ENCODE measurements around the gene MAPK10. TPM values are rescaled to one million over a fixed set of nuclear protein-coding genes. Genes with fewer than 3 reads are reported as not detected.

Gene MAPK10
- polyA plus RNA-seq, 1 donor = 3.3 TPM

DNA sequence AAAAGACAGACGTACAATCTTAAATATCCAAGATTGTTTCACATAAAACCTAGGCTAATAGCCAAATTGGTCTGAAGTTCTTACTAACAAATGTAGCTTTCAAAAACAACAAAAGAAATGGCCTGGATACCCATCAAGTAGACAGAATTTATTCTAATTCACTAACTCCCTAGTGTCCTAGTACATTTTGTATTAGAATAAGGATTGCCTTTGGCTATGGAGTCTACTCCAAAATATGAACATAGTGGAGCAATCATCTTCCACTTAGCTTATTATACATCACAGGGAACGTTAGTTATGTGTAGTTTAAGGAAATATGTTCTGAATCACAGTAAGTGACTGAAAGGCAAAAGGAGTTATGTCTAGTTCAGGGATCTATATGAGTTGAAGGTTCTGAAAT is 81.7 kb downstream of the MAPK10 start:
- DNase-seq (ENCODE audit: low read depth) = no peak

DNA sequence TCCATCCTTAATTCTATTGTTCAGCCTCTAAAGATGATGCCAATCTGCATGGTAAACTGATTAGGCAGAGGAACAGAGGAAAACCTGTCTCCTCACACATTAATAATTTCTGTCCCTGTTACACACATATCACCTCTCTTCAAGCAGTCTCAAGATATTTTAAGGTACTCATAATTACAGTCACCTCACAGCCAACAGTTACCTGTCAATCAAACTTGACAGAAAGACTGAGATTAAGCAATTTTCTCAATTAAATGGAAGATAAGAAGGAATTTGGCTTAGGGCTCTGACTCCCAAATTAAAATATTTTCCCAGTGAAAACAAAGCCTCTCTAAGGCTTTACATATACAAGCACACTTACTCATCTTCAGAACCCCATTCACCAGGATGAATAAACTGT is 85.2 kb downstream of the MAPK10 start:
- no peak for DNase-seq (ENCODE audit: low read depth)

DNA sequence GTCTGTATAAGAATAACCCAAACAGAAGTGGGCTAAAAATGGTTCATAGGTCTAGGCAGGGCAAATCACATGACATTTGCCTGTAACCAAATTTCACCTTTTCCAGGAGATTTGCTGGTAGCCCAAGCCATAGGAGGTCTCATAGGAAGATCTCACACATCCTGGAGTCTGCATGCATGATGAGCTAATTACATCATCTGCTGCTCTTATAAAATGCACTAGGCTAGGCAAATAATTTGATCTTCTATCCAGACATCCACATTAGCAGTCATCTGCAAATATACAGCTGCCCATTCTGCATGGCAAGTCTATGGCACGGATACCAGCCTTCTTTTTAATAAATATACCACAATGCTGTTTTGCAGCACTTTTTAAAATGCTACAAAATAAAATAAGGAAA is 87.2 kb downstream of the MAPK10 start:
- no peak for DNase-seq (ENCODE audit: low read depth)

DNA sequence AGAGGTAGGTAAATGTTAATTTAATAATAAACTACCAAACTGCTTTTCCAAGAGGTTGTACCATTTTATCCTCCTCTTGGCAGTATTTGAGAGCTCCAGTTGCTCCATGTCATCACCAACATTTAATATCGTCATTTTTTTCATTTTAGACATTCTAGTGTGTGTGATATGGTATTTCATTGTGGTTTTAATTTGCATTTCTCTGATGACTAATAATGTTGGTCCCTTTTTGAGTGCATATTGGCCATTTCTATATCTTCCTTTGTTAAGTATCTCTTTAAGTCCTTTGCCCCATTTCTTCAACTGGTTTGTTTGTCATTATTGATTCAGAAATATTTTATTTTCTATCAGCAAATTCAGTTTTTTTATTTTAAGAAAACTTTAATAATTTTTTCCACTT is 88.8 kb downstream of the MAPK10 start:
- DNase-seq (ENCODE audit: low read depth) = no peak

DNA sequence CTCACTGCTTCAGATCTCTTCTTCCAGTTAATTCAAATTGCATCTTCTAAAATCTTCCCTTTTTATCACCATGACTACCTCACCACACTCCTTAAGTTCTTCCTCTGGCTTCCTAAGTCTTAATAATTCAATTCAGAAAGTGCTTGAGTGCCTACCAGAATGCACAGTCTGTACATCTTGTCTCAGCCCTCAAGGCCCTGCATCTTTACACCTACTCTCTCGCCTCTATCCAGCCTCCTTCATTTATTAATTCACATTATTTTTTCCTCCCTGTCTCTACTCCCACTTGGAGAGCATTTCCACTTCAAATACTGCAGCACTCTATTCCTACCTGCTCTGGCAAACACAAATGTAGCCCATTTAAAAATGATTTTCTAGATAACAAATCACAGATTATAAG is 90.5 kb downstream of the MAPK10 start:
- no peak for DNase-seq (ENCODE audit: low read depth)

DNA sequence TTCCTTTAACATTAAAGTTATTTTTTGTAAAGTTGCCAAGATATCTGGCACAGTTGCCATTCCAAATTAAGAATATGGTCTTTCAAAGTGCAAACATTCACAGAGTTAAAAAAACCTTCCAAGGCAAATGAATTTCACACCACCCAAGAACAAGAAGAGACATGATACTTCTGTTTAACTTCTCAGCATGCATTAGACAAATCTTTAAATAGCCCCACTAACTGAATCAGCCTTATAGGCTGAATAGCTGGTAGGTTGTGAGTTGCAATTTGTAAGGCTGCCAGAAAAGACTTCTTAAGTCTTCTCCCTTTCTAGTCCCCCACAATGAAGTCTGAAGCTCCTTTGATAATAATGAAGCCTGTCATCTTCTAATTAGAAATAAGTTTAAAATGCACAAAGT is 95.6 kb downstream of the MAPK10 start:
- DNase-seq (ENCODE audit: low read depth) = no peak

DNA sequence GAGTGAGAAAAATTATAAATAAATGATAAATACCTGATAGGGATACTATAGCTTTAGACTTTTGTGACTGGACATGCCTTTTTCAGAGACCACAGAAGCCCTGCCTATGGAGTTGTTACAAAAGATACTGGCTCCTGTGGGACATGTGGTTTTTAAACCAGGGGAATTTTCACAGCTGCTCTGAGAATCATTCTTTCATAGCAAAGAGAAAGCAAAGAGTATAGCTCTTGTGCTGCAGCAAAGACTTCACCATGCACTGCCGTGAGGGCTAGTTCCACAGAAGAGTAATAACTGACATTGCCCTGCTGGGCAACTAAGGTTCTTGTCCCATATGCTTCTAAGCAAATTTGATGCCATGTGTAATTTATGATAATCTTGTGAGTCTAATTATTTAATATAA is 98.2 kb downstream of the MAPK10 start:
- no peak for DNase-seq (ENCODE audit: low read depth)

DNA sequence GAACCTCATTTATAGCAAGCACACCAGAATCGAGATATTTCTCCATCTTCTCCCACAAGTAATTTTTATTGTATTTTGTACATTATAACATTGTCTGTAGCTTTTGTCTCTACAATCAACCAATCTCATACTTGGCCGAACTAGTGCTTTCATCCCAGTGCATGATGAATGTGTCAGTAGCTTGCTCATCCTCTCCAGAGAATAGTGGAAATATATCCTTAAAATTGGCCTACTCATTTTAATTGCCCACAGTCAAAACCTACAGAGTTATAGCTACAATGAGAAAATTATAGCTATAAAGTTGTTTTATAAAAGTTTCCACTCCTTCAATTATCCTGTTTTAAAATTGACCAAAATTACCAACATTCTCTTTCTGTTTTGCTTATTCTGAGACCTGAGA is 103.8 kb downstream of the MAPK10 start:
- no peak for DNase-seq (ENCODE audit: low read depth)

DNA sequence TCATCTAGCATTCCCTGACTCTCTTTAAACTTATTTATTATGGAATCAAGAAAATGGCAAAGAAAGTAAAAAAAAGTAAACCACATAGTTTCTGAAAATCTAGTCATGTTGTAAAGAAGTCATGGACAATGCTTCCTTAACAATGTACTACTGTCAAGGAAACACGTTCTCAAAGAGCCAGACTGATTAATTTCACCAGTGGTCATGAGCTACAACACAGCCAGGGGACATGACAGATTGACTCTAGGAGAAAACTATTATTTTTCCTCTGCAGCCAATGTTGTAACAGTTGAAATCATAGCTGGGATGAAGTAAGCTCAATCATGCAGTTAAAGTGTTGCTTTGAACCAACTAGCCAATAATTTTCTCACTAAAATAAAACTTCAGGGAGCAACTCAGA is 109.2 kb downstream of the MAPK10 start:
- DNase-seq (ENCODE audit: low read depth) = no peak

DNA sequence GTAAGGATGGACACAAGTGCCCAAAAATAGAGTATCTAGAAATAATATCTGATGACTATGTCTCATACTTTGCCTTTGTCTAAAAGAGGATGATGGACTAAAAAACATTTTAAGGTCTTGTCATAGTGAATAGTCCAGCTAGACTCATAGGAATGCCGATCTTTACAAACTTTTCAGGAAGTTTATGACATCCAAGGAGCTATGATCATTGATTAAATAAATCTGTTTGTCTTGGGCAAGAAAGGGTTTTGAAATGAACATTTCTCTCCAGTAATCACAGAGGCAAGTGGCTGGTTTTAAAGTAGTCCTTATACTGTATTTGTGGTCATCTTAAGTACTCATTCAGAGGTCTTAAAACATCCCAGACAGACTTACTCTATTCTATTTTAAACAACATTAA is 109.8 kb downstream of the MAPK10 start:
- no peak for DNase-seq (ENCODE audit: low read depth)

DNA sequence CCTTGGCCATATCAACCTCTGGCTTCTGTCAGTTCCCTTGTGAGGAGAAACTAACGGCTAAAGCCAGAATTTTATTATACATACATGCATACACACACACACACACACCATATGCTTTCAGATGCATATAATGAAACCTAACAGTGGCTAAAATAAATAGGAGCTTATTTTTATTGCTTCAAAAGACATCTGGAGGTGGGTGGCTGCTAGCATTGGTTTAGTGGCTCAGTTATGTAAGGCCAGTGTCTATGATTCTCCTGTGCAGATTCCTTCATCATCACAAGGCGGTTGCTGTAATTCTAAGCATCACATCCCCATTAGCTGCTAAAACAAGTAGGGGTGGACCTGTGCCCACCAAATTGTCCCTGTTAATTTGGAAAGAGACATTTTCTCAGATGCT is 110.8 kb downstream of the MAPK10 start:
- no peak for DNase-seq (ENCODE audit: low read depth)

DNA sequence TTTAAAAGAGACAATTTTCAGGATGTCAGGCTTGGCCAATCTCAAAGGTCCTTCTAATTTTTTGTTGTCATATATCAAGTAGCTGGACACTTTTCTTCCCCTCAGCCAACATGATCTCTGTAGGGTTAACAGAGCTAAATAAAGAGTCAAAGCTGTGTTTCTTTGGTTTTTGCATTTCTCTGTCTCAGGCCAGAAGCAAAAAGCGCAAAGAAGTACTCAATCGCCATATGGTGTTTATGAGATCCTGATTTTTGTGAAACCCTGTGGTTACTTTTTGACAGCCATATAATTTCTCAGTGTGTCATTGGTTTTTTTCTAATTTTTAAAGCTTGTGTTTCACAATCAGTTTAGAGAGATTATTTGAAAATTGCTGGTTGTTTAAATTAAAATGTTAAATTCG is 111.9 kb downstream of the MAPK10 start:
- no peak for DNase-seq (ENCODE audit: low read depth)

DNA sequence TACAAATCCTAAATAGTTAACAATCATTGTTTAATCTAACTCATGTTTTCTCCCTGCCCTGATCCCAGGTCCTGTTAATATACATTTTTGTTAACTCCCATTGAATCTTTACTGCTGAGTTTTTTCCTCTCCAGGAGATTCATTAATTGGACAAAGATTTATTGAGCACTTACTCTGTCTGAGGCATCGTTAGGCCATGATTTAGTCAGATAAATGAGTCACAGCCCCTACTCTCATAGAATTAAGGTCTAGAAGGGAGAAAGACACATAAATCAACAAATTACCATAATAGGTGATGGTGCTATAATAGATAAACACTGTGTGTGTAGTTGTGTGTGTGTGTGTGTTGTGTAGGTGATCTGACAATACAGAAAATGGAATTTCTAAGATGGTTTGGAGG is 112.5 kb downstream of the MAPK10 start:
- no peak for DNase-seq (ENCODE audit: low read depth)

DNA sequence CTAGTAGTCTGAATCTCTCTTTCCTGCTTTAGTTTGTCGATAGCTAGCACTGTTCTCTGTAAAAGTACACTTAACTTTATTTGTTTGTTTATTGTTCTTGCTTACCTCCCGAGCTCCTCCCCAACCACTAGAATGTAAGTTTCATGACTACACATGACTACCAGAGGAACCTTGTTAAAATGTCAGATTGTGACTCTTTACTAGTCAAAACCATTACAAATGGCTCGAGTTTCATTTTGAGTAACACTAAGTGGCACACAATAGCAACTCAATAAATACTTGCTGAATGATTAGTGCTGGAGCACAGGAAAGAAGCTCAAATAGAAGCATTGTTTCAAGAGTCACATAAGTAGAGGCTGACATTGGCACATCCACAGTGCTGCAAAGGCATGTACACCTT is 116.1 kb downstream of the MAPK10 start:
- no peak for DNase-seq (ENCODE audit: low read depth)

DNA sequence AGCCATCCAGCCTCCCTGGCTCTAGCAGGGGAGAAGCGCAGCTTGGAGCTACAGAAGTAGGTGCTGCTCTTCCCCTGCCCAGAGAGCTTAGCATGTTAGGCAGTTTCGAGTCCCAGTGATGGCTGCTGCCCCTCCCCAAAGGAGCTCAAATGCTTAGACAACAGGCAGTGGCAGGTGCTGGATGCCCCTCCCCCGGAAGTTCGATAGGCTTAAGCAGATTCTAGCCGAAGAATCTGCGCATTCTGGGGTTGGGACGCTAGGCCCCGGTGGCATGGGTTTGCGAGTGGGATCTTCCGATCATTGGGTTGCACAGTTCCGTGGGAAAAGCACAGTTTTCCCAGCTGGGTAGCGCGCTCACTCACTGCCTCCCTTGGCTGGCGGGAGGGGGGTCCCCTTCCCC is 117.2 kb downstream of the MAPK10 start:
- DNase-seq (ENCODE audit: low read depth) = no peak

DNA sequence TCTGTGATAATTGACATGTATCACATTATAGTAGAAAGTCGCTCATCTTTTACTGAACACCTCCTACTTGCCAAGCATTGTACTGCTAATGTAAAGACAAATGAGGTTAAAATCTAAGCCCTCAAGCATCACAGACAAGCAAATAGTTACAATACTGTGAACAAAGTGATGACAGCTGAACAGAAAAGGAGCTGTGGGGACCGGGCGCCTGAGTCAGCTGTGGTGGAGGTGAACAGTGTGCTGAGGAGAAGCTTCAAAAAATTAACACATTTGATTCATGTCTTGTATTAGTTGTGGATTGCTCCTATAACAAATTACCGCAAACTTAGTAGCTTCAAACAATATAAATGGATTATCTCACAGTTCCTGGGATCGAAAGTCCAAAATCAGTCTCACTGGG is 124.3 kb downstream of the MAPK10 start:
- no peak for DNase-seq (ENCODE audit: low read depth)

DNA sequence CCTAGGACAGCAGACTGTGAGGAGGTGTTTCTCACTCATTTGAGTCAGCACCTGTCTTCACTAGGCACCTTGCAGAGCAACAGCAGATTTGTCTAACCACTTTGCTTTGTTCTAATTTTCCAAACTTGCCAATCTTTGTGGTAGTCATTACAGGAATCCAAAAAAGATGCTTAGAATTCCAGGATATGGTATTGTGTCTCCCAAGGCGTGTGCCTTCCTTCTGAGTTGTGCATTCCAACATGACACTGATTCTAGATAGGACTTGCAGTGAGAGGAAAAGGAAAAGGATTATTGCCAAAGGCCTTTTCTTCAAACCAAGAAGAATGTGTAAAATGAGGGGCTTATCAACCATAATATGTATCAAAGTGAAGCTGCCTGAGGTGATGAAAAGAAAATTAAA is 126.2 kb downstream of the MAPK10 start:
- DNase-seq (ENCODE audit: low read depth) = no peak

DNA sequence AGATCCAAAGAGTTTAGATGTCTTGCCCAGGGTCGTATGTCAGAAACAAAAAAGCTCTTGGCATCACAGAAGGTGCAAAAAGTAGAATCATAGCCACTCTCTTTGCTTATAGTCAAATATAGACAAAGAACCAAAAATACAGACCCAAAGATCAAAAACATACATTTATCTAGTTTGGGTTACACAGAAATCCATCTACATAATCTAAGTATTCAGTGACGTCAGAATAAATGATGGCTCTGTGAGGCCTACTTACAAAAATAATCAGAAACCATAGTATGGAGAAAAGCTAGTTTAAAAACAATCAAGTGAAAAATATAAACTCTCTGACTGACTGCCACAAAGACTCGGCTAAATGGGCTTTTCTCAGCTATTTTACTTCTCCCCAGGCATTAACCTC is 126.8 kb downstream of the MAPK10 start:
- DNase-seq (ENCODE audit: low read depth) = no peak

DNA sequence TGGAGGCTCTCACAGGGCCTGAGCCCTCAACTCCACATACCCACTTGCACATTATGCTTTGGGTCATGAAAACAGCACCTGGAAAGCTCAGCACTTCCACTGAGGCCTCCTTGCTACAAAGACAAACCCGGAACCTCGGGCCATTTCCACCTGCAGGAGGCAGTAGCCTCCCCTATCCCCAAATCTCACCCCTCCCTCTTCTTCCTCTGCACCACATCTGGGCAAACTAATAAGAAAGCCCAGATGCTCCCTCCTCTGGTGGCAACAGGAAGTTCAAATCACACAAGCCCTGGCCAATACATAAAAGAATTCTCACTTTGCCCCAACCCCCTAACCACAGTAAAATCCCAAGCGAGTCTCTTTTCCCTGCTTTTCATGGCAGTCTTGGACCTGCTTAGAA is 136.4 kb downstream of the MAPK10 start:
- DNase-seq (ENCODE audit: low read depth) = no peak

DNA sequence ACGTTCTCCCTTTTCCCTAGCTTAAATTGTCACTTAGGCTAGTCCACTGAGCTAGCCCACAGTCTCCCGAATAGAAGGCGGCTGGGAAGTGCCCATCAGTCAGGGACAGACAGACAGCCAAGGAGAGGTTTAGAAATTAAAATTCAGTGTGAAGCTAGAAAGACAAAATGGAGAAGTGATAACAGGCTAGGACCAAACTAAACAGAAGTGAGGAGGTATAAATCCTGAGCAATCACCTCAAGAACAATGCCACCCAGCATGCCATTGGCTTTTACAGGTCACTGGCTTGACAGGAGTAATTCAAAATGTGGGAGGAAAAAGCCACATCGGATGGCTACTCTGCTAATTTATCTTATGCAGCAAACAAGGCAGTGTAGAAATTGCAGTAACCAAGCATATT is 138.9 kb downstream of the MAPK10 start:
- DNase-seq (ENCODE audit: low read depth) = no peak

DNA sequence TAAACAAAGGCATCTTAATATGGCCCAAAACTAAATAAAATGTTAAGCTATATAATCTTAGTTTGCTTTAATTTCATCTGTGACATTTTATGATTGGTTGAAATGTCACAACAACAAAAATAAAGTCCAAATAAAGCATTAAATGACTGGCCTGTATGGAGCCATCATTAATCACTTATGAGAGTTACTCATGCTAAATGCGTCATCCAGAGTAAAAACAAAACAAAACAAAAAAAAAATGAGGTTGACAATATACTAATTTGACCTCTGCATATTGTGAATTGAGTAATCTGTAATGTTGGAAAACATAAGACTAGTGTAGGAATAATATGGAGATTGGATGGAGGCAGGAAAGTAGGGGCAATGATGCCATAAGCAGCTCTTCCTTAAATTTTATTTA is 139.7 kb downstream of the MAPK10 start:
- DNase-seq (ENCODE audit: low read depth) = no peak

DNA sequence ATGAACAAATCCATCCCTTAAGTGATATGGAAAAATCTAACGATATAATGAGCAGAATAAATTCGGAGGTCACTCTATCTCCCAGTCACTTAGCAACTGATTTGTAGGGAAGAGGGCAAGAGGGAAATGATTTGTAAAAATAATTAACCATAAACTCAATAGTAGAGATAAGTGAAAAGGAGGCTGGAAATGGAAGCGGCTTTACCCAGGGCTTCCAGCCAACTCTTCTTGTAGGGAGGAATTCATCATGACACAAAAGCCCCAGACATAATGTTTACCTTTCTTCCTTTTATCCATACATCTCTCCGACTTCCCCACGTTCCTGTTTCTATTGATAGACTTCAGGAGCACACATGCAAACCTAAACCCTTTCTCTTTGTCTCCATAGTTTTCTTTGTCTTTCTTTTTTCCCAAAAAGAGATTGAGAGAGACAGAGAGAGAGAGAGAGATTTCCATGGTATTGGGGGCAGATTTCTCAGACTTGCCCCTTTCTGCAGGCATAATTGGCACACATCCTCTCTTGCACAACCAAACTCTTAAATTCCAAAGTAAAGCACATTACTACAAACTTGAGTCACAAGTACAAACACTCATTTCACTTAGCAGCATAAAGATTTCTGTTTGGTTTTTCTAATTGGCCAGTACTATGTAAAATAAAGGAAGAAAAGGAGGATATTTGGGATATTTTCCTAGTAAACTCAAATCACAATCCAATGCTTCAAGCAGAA is 140.9 kb downstream of the MAPK10 start:
- DNase-seq (ENCODE audit: low read depth) = no peak

DNA sequence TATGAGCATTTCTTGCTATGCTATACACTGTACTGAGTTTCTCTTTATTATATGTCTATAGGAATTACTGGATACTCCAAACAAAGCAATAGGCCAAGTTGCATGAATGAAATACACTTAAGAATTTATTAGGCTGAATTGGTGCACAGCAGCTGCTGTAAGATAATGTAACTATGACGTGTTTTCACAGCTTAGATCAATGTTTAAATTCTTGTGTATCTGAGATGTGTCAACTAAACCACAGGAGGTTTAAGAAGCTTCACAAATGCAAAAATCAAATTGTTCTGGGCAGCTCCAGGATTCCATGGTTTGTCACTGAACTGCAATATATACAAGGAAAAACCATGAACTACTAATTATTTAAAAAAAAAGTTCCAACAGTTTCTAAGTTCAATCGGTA is 156.7 kb downstream of the MAPK10 start:
- no peak for DNase-seq (ENCODE audit: low read depth)

DNA sequence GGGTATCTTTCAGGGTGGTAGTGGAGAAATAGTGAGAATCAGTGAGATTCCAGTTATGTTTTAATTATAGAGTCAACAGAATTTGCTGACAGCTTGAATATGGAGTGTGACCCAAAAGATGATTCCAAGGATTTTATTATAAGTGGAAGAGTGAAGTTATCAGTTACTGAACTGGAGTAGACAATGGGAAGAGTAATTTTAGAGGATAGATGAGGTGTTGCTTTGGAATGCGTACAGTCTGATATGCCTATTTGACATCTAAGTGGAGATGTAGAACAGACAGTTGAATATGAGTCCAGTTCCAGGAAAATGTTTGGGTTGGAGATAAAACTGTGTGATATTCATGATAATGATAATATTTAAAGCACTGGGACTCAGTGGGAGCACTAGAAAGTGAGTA is 174.2 kb downstream of the MAPK10 start:
- DNase-seq (ENCODE audit: low read depth) = no peak

DNA sequence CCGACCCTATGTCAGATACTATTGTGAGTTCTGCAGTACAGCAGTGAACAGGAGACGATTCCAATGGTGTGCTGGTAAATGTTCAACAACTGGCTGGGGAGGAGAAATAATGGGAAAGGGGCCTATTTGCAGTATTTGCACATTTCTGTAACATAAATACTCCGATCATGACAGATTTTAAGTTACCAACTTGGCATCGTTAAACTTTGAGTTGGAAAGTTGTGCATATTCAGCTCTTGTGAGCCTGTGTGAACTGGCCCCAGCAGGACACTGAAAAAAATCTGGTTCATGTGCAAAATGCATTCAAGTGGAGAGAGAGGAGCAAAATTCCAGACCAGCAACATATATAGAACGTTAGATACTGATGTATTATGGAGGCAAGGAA is 175.0 kb downstream of the MAPK10 start:
- DNase-seq (ENCODE audit: low read depth) = no peak
